Measurements from ENCODE around the gene SMIM22.

The SMIM22 gene

GRCh38 chr16:4771646-4772045 is 23.5 kb upstream of the SMIM22 start:
- TF ChIP-seq CTCF (conservative IDR thresholded peaks at IDR 0.05): no peak
- H3K27ac ChIP-seq: no peak overlapping the region

- TF ChIP-seq CTCF (conservative IDR thresholded peaks at IDR 0.05): no peak
- H3K27ac ChIP-seq: no peak overlapping the region
These were observed 22.8 kb upstream of the SMIM22 start for GRCh38 chr16:4772351-4772750.

GRCh38 chr16:4775005-4775404 is 20.2 kb upstream of the SMIM22 start:
- no peak overlapping the region for H3K27ac ChIP-seq
- TF ChIP-seq CTCF (conservative IDR thresholded peaks at IDR 0.05): no peak

GRCh38 chr16:4776141-4776705 is 18.9 kb upstream of the SMIM22 start:
- no peak for TF ChIP-seq CTCF (conservative IDR thresholded peaks at IDR 0.05)
- H3K27ac ChIP-seq: no peak overlapping the region

- no peak overlapping the region for H3K27ac ChIP-seq
- no peak for TF ChIP-seq CTCF (conservative IDR thresholded peaks at IDR 0.05)
These were observed 17.7 kb upstream of the SMIM22 start for GRCh38 chr16:4777339-4778049.

- H3K27ac ChIP-seq: no peak overlapping the region
These were observed 17.1 kb upstream of the SMIM22 start for GRCh38 chr16:4778050-4778392.

GRCh38 chr16:4780235-4780634 is 14.9 kb upstream of the SMIM22 start:
- no peak overlapping the region for H3K27ac ChIP-seq
- no peak for TF ChIP-seq CTCF (conservative IDR thresholded peaks at IDR 0.05)

More at GRCh38 chr16:4778050-4778392, 17.1 kb upstream of the SMIM22 start:
- no peak for TF ChIP-seq CTCF (conservative IDR thresholded peaks at IDR 0.05)
